Measurements from ENCODE around the gene MCCD1. TPM values are rescaled to one million over a fixed set of nuclear protein-coding genes. Genes with fewer than 3 reads are reported as not detected.

MCCD1 gene
- total RNA-seq, 3 donors from 2014 or later (not counting 1 experiment from before 2014, with no cell fraction given): not detected

GRCh38 chr6:31569861-31570536 lies 41.2 kb downstream of the MCCD1 start:
- Mint-ChIP-seq H3K27ac (peak overlapping the region; percentile 61 to 95), H3K36me3 (no peaks in the 10 kb centered on the region), H3K9me3 (no peaks in the 10 kb centered on the region), H3K4me1 (peaks cover 51 to 66% of the 10 kb centered on the region in 2 donors), H3K4me3 (no peak overlapping the region), H3K27me3 (ENCODE audit: low read depth in 2 of 2) (no peaks in the 10 kb centered on the region)
- no peak for DNase-seq
- Histone ChIP-seq H3K4me3 (ENCODE audit: low read length) (no peak overlapping the region), H3K36me3 (ENCODE audit: control insufficient read depth, insufficient read depth, low read length) (no peaks in the 10 kb centered on the region), H3K27ac (ENCODE audit: low read length) (no peak overlapping the region), H3K27me3 (ENCODE audit: control insufficient read depth, insufficient read depth, low read length) (no peaks in the 10 kb centered on the region), H3K9me3 (ENCODE audit: control insufficient read depth, insufficient read depth, low read length) (no peaks in the 10 kb centered on the region), H3K4me1 (ENCODE audit: control insufficient read depth, insufficient read depth, low read length) (peaks cover 82% of the 10 kb centered on the region)
- no CpG with 5 or more reads among the region's 1 CpG for WGBS (ENCODE audit: insufficient coverage)
- no peak for TF ChIP-seq CTCF (IDR thresholded peaks at IDR 0.05)
- no peak for ATAC-seq
- intact Hi-C loops (cut with micrococcal nuclease): no loop called here

- H3K27ac Mint-ChIP-seq: peak within 1 kb of the TSS; percentile 95 to 99
- no peaks in the 10 kb centered on the region for H3K36me3 Mint-ChIP-seq
- Histone ChIP-seq H3K36me3 (ENCODE audit: control insufficient read depth, insufficient read depth, low read length) (peaks cover 4% of the 10 kb centered on the region), H3K27me3 (ENCODE audit: control insufficient read depth, insufficient read depth, low read length) (no peaks in the 10 kb centered on the region), H3K9me3 (ENCODE audit: control insufficient read depth, insufficient read depth, low read length) (no peaks in the 10 kb centered on the region), H3K4me1 (ENCODE audit: control insufficient read depth, insufficient read depth, low read length) (peaks cover 90% of the 10 kb centered on the region), H3K27ac (ENCODE audit: low read length) (peak within 1 kb of the TSS; percentile 94), H3K4me3 (ENCODE audit: low read length) (peak within 1 kb of the TSS; percentile 41)
- no peaks in the 10 kb centered on the region for H3K27me3 Mint-ChIP-seq (ENCODE audit: low read depth in 2 of 2)
- ATAC-seq (peak; percentile 45 to 70 (median 51)), DNase-seq (peak in 1 of 2 donors; percentile 87)
- H3K4me1 Mint-ChIP-seq: peaks cover 71 to 86% of the 10 kb centered on the region in 2 donors
- H3K4me3 Mint-ChIP-seq: peak within 1 kb of the TSS; percentile 78
- no peaks in the 10 kb centered on the region for H3K9me3 Mint-ChIP-seq
- TF ChIP-seq CTCF (IDR thresholded peaks at IDR 0.05): no peak
- 18% methylated on average over 27 of the region's 27 CpGs for WGBS (ENCODE audit: insufficient coverage)
- intact Hi-C loops (cut with micrococcal nuclease): loop anchor here (2.0 kb wide), 1 partner anchor 13 kb away; no protein-coding TSS in a partner anchor
Observed at GRCh38 chr6:31572041-31572911, 43.5 kb downstream of the MCCD1 start, which contains the start of gene LTA. Gene LTA (plus strand): TSS chr6:31572289. CDS start chr6:31572743, 454 bp downstream.

GRCh38 chr6:31573239-31574105 lies 44.7 kb downstream of the MCCD1 start:
- Mint-ChIP-seq H3K27me3 (ENCODE audit: low read depth in 2 of 2) (no peaks in the 10 kb centered on the region), H3K4me1 (peaks cover 65 to 83% of the 10 kb centered on the region in 2 donors), H3K4me3 (peak overlapping the region; percentile 66), H3K36me3 (no peaks in the 10 kb centered on the region), H3K9me3 (no peaks in the 10 kb centered on the region), H3K27ac (peak overlapping the region; percentile 95 to 99)
- intact Hi-C loops (cut with micrococcal nuclease): loop anchor here (2.0 kb wide), 1 partner anchor 15 kb away; no protein-coding TSS in a partner anchor
- TF ChIP-seq CTCF (IDR thresholded peaks at IDR 0.05): no peak
- H3K36me3 ChIP-seq (ENCODE audit: control insufficient read depth, insufficient read depth, low read length): peaks cover 8% of the 10 kb centered on the region
- no peak overlapping the region for H3K4me3 ChIP-seq (ENCODE audit: low read length)
- peaks cover 91% of the 10 kb centered on the region for H3K4me1 ChIP-seq (ENCODE audit: control insufficient read depth, insufficient read depth, low read length)
- peak overlapping the region; percentile 94 for H3K27ac ChIP-seq (ENCODE audit: low read length)
- DNase-seq: no peak
- ATAC-seq: no peak
- WGBS (ENCODE audit: insufficient coverage): 91% methylated on average over 9 of the region's 9 CpGs
- no peaks in the 10 kb centered on the region for H3K27me3 ChIP-seq (ENCODE audit: control insufficient read depth, insufficient read depth, low read length)
- no peaks in the 10 kb centered on the region for H3K9me3 ChIP-seq (ENCODE audit: control insufficient read depth, insufficient read depth, low read length)

All from natural killer cell (primary cell).